Rectal smooth muscle tissue (tissue), 1 donor: ENCODE results near the gene NDRG3.
"Not testable (repeated sequence)": the region's sequence is repeated elsewhere in the genome, so short reads cannot be mapped to it uniquely, and the experiment has no call there.

Source experiments
- H3K27ac ChIP-seq: one replicate; pipeline ENCODE4 v1.7.0; 2013; ENCODE audit warnings: low read depth, low read length, inconsistent platforms
- H3K27me3 ChIP-seq: one replicate; pipeline ENCODE4 v1.7.0; 2013; ENCODE audit warnings: low read length; ENCODE audit not compliant: control insufficient read depth, insufficient read depth
- H3K36me3 ChIP-seq: one replicate; pipeline ENCODE4 v1.7.0; 2013; ENCODE audit warnings: low read length; ENCODE audit not compliant: control insufficient read depth, insufficient read depth
- H3K4me1 ChIP-seq: one replicate; pipeline ENCODE4 v1.7.0; 2013; ENCODE audit warnings: low read length; ENCODE audit not compliant: control insufficient read depth, insufficient read depth
- H3K4me3 ChIP-seq: one replicate; pipeline ENCODE4 v1.7.0; 2013; ENCODE audit warnings: low read length
- H3K9ac ChIP-seq: one replicate; pipeline ENCODE4 v1.7.0; 2013; ENCODE audit warnings: low read length

NDRG3 gene

GRCh38 chr20:36720510-36720909, 25.4 kb downstream of the NDRG3 start:
- Histone ChIP-seq H3K4me3 (no peak overlapping the region), H3K27me3 (no peaks in the 10 kb centered on the region), H3K4me1 (no peaks in the 10 kb centered on the region), H3K36me3 (peaks cover 2% of the 10 kb centered on the region), H3K27ac (no peak overlapping the region), H3K9ac (no peak overlapping the region)

DNA sequence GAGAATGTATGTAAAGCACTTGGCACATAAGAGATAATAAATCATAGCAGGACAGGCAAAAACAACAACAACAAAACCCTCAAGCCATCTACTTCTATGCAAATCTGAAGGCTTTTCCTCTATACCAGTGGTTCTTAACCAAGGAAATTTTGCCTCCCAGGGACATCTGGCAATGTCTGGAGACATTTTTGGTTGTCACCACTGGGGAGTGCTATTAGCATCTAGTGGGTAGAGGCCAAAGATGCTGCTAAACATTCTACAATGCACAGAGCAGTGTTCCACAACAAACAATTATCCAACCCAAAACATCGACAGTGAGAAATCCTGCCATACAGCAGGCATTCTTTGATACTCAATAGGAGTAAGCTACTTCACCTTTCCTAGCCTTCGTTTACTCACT, 28.2 kb downstream of the NDRG3 start:
- H3K9ac ChIP-seq: no peak overlapping the region
- no peaks in the 10 kb centered on the region for H3K27me3 ChIP-seq
- H3K4me1 ChIP-seq: no peaks in the 10 kb centered on the region
- no peak overlapping the region for H3K4me3 ChIP-seq
- H3K27ac ChIP-seq: no peak overlapping the region
- H3K36me3 ChIP-seq: peaks cover 2% of the 10 kb centered on the region

- no peak overlapping the region for H3K9ac ChIP-seq
- H3K27ac ChIP-seq: no peak overlapping the region
- H3K4me3 ChIP-seq: no peak overlapping the region
- H3K4me1 ChIP-seq: no peaks in the 10 kb centered on the region
- H3K36me3 ChIP-seq: peaks cover 2% of the 10 kb centered on the region
- H3K27me3 ChIP-seq: no peaks in the 10 kb centered on the region
Measured at GRCh38 chr20:36717021-36717420, 28.9 kb downstream of the NDRG3 start.

DNA sequence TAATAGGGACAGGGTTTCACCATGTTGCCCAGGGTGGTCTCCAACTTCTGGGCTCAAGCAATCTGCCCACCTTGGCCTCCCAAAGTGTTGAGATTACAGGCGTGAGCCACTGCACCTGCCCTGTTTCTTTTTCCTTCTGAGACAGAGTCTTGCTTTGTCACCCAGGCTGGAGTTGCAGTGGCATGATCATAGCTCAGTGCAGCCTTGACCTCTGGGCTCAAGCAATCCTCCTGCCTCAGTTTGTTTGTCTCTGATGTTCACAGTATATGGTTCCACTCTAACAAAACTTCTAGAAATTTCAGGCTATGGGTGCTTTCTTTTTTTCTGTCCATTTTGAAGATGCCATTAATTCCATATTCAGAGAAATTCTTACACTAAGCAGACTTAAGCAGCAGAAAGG, 33.1 kb downstream of the NDRG3 start:
- no peak overlapping the region for H3K4me3 ChIP-seq
- H3K27me3 ChIP-seq: no peaks in the 10 kb centered on the region
- no peaks in the 10 kb centered on the region for H3K36me3 ChIP-seq
- no peak overlapping the region for H3K27ac ChIP-seq
- no peaks in the 10 kb centered on the region for H3K4me1 ChIP-seq
- no peak overlapping the region for H3K9ac ChIP-seq

- H3K4me1 ChIP-seq: no peaks in the 10 kb centered on the region
- H3K36me3 ChIP-seq: no peaks in the 10 kb centered on the region
- H3K4me3 ChIP-seq: no peak overlapping the region
- no peaks in the 10 kb centered on the region for H3K27me3 ChIP-seq
- no peak overlapping the region for H3K27ac ChIP-seq
- no peak overlapping the region for H3K9ac ChIP-seq
Measured at GRCh38 chr20:36709126-36709525, 36.8 kb downstream of the NDRG3 start.

GRCh38 chr20:36703530-36703929, 42.4 kb downstream of the NDRG3 start:
- Histone ChIP-seq H3K4me3 (no peak overlapping the region), H3K36me3 (no peaks in the 10 kb centered on the region), H3K27me3 (no peaks in the 10 kb centered on the region), H3K4me1 (no peaks in the 10 kb centered on the region), H3K9ac (no peak overlapping the region), H3K27ac (no peak overlapping the region)

DNA sequence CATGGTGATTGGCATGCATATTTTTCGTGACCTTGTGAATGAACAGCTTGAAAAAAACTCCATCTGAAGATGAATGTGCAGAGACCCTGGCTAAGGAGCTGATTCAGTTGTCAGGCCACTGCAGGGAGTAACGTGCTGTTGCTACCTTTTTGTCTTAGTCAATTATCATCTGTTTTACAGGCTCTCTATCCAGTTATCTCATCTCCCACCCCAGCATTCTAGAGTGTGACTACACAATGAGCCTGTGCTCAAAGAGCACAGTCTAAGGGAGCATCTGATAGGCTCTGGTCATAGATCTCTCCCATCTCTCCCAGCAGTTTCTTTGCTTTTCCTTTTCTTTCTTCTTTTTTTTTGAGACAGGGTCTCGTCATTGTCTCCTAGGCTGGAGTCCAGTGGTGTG, 45.5 kb downstream of the NDRG3 start:
- no peak overlapping the region for H3K27ac ChIP-seq
- H3K9ac ChIP-seq: no peak overlapping the region
- no peaks in the 10 kb centered on the region for H3K27me3 ChIP-seq
- H3K4me1 ChIP-seq: no peaks in the 10 kb centered on the region
- no peaks in the 10 kb centered on the region for H3K36me3 ChIP-seq
- no peak overlapping the region for H3K4me3 ChIP-seq

DNA sequence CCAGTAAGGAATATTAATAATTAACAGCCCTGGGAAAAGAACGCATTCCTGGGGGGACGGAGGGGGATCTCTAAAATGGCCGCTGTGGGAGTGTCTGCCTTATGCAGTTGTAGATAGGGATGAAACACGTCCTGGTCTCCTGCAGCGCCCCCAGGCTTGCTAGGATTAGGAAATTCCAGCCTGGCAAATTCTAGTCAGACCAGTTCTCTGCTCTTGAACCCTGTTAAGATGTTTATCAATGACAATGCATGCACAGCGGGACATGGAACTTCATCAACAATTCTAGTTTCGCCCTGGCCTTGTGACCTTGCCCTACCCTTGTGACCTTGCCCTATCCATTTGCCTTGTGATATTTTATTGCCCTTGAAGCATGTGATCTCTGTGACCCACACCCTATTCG, 50.4 kb downstream of the NDRG3 start:
- not testable (repeated sequence) for H3K36me3 ChIP-seq, H3K27ac ChIP-seq, H3K9ac ChIP-seq, H3K27me3 ChIP-seq, H3K4me1 ChIP-seq, H3K4me3 ChIP-seq

DNA sequence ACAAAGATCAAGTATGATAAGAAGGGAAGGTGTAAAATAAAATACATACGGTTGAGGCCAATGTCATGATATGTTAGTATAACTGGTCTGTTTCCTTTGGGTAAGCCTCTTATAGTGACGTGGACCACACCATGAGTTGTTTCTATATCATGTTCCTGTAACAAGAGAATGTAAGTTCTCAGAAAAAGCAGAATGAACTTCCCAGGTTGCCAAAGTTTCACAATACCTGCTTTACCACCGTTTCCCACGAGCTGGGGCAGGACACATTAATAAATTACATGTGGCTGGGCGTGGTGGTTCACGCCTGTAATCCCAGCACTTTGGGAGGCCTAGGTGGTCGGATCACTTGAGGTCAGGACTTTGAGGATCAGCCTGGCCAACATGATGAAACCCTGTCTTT, 57.3 kb downstream of the NDRG3 start:
- H3K27me3 ChIP-seq: no peaks in the 10 kb centered on the region
- peaks cover 4% of the 10 kb centered on the region for H3K36me3 ChIP-seq
- no peak overlapping the region for H3K9ac ChIP-seq
- H3K27ac ChIP-seq: no peak overlapping the region
- H3K4me1 ChIP-seq: no peaks in the 10 kb centered on the region
- no peak overlapping the region for H3K4me3 ChIP-seq

DNA sequence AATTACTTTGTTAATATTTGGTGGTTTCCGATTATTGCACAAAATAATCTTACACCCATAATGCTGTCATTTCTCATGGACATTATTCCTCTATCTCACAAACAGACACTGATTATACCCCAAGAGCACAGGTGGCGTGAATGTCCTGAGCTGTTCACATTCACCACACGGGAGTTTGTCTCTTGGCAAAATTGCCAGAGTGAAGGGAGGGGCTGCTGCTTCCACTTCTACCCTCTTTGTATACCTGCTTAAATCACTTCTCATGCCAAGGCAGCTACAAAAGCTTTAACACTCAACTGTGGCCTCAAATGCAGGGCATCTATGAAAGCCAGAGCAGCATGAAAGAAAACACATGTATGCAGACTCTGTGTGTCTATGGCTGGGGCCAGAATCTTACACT, 58.0 kb downstream of the NDRG3 start:
- no peaks in the 10 kb centered on the region for H3K27me3 ChIP-seq
- H3K9ac ChIP-seq: no peak overlapping the region
- no peak overlapping the region for H3K4me3 ChIP-seq
- peaks cover 4% of the 10 kb centered on the region for H3K36me3 ChIP-seq
- no peak overlapping the region for H3K27ac ChIP-seq
- H3K4me1 ChIP-seq: no peaks in the 10 kb centered on the region

DNA sequence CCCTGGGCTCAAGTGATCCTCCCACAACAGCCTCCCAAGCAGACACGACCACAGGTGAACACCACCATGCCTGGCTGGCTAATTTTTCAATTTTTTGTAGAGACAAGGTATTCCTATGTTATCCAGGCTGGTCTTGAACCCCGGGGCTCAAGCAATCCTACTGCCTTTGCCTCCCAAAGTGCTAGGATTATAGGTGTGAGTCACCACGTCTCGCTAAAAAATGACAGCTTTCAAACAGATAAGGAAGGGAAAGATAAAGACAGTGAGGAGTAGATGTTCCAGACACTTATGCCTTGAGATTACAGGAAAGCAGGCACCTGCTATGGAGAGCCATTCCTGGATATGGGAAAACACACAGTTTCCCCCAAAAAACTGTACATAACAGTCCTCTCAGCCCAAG, 58.9 kb downstream of the NDRG3 start:
- Histone ChIP-seq H3K4me1 (no peaks in the 10 kb centered on the region), H3K27me3 (no peaks in the 10 kb centered on the region), H3K36me3 (peaks cover 2% of the 10 kb centered on the region), H3K4me3 (no peak overlapping the region), H3K27ac (no peak overlapping the region), H3K9ac (no peak overlapping the region)

- Histone ChIP-seq H3K4me3 (no peak overlapping the region), H3K4me1 (no peaks in the 10 kb centered on the region), H3K9ac (no peak overlapping the region), H3K27me3 (no peaks in the 10 kb centered on the region), H3K36me3 (peaks cover 2% of the 10 kb centered on the region), H3K27ac (no peak overlapping the region)
Measured at GRCh38 chr20:36686504-36686903, 59.4 kb downstream of the NDRG3 start.

GRCh38 chr20:36684747-36685146, 61.1 kb downstream of the NDRG3 start:
- Histone ChIP-seq H3K4me1 (no peaks in the 10 kb centered on the region), H3K4me3 (no peak overlapping the region), H3K36me3 (peaks cover 6% of the 10 kb centered on the region), H3K27ac (no peak overlapping the region), H3K9ac (no peak overlapping the region), H3K27me3 (no peaks in the 10 kb centered on the region)

DNA sequence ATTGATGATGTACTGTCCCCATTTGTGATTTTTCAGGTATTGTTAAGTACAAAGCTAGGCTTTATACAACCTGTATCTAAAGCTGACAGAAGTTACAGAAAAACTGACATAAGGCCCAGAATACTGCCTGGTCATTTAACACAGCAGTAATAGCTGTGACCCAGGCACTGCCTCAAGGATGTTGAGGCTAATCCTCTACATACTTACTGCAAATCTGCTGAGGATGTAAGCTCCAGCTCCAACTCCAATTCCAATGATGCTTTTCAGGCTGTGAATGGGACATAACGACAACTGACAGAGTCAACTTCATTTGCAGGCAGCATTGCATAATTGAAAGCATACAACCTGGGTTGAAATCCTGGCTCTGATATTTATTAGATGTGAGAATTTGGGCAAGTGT, 63.6 kb downstream of the NDRG3 start:
- H3K36me3 ChIP-seq: peaks cover 7% of the 10 kb centered on the region
- H3K4me3 ChIP-seq: no peak overlapping the region
- H3K4me1 ChIP-seq: no peaks in the 10 kb centered on the region
- H3K27me3 ChIP-seq: no peaks in the 10 kb centered on the region
- no peak overlapping the region for H3K27ac ChIP-seq
- H3K9ac ChIP-seq: no peak overlapping the region
